HG02763 (cell line): ENCODE measurements around the gene TRPV2.
A peak's percentile ranks its signal among the peaks of the same experiment; 100 is the strongest.
"Not testable (repeated sequence)": the region's sequence is repeated elsewhere in the genome, so short reads cannot be mapped to it uniquely, and the experiment has no call there.

Experiments used
- ATAC-seq: cut with Tn5 transposase; IDR thresholded peaks from one replicate; pipeline ENCODE4 v1.9.1; 2021; ENCODE audit warnings: mild to moderate bottlenecking, moderate library complexity; ENCODE audit not compliant: unreplicated experiment

Gene TRPV2

GRCh38 chr17:16434662-16435061 is 19.3 kb downstream of the TRPV2 start:
- no peak for ATAC-seq

GRCh38 chr17:16435925-16436886 is 20.8 kb downstream of the TRPV2 start:
- no peak for ATAC-seq

GRCh38 chr17:16437083-16437482 is 21.7 kb downstream of the TRPV2 start:
- no peak for ATAC-seq

GRCh38 chr17:16438173-16438556 is 22.8 kb downstream of the TRPV2 start:
- no peak for ATAC-seq

- ATAC-seq, result peak; percentile 79
These were observed 23.4 kb downstream of the TRPV2 start for GRCh38 chr17:16438557-16439302.

- ATAC-seq, result no peak
These were observed 24.0 kb downstream of the TRPV2 start for GRCh38 chr17:16439303-16439791.

- ATAC-seq, result no peak
These were observed 24.5 kb downstream of the TRPV2 start for GRCh38 chr17:16439811-16440351.

GRCh38 chr17:16440354-16440753 is 25.0 kb downstream of the TRPV2 start:
- not testable (repeated sequence) for ATAC-seq

- no peak for ATAC-seq
These were observed 25.7 kb downstream of the TRPV2 start for GRCh38 chr17:16440901-16441629.

- no peak for ATAC-seq
These were observed 26.8 kb downstream of the TRPV2 start for GRCh38 chr17:16442141-16442540.

GRCh38 chr17:16442594-16443510 is 27.5 kb downstream of the TRPV2 start:
- no peak for ATAC-seq

GRCh38 chr17:16443511-16444257 is 28.3 kb downstream of the TRPV2 start:
- no peak for ATAC-seq

GRCh38 chr17:16444258-16444886 is 29.0 kb downstream of the TRPV2 start:
- no peak for ATAC-seq

GRCh38 chr17:16446338-16446983 is 31.1 kb downstream of the TRPV2 start:
- no peak for ATAC-seq

GRCh38 chr17:16447676-16448075 is 32.3 kb downstream of the TRPV2 start:
- ATAC-seq, result no peak

GRCh38 chr17:16448490-16448889 is 33.1 kb downstream of the TRPV2 start:
- ATAC-seq, result no peak

- no peak for ATAC-seq
These were observed 33.8 kb downstream of the TRPV2 start for GRCh38 chr17:16449121-16449570.

GRCh38 chr17:16450028-16450427 is 34.7 kb downstream of the TRPV2 start:
- ATAC-seq, result no peak
